Measurements from ENCODE around the gene TRPM8. TPM values are rescaled to one million over a fixed set of nuclear protein-coding genes. Genes with fewer than 3 reads are reported as not detected.

The TRPM8 gene
- total and polyA plus RNA-seq, 2 experiments from 2014 or later = 0.11 to 0.14 TPM

DNA sequence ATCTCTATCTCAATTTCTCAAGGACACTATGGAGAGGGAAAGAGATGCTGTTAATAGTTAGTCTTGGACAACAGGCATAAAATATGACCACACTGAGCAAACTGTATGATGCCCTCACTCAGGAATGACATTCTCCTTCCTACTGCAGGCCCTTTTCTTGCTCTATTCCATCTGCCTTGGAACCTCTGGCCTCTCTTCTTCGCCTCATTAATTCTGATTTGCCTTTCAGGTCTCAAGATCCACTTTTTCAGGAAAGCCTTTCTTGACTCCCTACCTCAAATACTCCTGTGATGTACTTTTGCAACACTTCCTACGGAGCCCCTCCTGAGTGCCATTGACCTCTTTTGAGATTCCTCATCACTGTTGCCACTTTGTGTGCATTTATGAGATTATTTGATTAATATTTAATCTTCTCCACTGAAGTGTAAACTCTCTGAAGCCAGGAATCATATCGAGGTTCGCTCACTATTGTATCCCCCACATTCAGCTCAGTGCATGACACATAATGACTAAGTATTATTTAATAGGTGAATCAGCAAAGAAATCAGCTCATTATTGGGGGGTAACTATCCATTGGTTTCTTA, 112.1 kb downstream of the TRPM8 start (continued):
- TF ChIP-seq, protein P1, sequence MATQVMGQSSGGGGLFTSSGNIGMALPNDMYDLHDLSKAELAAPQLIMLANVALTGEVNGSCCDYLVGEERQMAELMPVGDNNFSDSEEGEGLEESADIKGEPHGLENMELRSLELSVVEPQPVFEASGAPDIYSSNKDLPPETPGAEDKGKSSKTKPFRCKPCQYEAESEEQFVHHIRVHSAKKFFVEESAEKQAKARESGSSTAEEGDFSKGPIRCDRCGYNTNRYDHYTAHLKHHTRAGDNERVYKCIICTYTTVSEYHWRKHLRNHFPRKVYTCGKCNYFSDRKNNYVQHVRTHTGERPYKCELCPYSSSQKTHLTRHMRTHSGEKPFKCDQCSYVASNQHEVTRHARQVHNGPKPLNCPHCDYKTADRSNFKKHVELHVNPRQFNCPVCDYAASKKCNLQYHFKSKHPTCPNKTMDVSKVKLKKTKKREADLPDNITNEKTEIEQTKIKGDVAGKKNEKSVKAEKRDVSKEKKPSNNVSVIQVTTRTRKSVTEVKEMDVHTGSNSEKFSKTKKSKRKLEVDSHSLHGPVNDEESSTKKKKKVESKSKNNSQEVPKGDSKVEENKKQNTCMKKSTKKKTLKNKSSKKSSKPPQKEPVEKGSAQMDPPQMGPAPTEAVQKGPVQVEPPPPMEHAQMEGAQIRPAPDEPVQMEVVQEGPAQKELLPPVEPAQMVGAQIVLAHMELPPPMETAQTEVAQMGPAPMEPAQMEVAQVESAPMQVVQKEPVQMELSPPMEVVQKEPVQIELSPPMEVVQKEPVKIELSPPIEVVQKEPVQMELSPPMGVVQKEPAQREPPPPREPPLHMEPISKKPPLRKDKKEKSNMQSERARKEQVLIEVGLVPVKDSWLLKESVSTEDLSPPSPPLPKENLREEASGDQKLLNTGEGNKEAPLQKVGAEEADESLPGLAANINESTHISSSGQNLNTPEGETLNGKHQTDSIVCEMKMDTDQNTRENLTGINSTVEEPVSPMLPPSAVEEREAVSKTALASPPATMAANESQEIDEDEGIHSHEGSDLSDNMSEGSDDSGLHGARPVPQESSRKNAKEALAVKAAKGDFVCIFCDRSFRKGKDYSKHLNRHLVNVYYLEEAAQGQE (IDR thresholded peaks at IDR 0.05; ENCODE audit: unreplicated experiment) = no peak
- no peak for TF ChIP-seq ZNF331 (CRISPR knock-in tag; IDR thresholded peaks at IDR 0.05; ENCODE audit: low read depth)
- TF ChIP-seq, protein P2, sequence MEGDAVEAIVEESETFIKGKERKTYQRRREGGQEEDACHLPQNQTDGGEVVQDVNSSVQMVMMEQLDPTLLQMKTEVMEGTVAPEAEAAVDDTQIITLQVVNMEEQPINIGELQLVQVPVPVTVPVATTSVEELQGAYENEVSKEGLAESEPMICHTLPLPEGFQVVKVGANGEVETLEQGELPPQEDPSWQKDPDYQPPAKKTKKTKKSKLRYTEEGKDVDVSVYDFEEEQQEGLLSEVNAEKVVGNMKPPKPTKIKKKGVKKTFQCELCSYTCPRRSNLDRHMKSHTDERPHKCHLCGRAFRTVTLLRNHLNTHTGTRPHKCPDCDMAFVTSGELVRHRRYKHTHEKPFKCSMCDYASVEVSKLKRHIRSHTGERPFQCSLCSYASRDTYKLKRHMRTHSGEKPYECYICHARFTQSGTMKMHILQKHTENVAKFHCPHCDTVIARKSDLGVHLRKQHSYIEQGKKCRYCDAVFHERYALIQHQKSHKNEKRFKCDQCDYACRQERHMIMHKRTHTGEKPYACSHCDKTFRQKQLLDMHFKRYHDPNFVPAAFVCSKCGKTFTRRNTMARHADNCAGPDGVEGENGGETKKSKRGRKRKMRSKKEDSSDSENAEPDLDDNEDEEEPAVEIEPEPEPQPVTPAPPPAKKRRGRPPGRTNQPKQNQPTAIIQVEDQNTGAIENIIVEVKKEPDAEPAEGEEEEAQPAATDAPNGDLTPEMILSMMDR (conservative IDR thresholded peaks at IDR 0.05; ENCODE audit: low read depth in 2 of 2) = no peak
- TF ChIP-seq, protein P3, sequence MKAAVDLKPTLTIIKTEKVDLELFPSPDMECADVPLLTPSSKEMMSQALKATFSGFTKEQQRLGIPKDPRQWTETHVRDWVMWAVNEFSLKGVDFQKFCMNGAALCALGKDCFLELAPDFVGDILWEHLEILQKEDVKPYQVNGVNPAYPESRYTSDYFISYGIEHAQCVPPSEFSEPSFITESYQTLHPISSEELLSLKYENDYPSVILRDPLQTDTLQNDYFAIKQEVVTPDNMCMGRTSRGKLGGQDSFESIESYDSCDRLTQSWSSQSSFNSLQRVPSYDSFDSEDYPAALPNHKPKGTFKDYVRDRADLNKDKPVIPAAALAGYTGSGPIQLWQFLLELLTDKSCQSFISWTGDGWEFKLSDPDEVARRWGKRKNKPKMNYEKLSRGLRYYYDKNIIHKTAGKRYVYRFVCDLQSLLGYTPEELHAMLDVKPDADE (IDR thresholded peaks at IDR 0.05) = no peak
- TF ChIP-seq CREB1 (CRISPR knock-in tag; IDR thresholded peaks at IDR 0.05; ENCODE audit: low read depth) = no peak
- no peak for TF ChIP-seq POLR2AphosphoS5 (IDR thresholded peaks at IDR 0.05; ENCODE audit: low read depth)
- no peak for TF ChIP-seq EZH2 (IDR thresholded peaks at IDR 0.05; ENCODE audit: low read depth, unreplicated experiment)

DNA sequence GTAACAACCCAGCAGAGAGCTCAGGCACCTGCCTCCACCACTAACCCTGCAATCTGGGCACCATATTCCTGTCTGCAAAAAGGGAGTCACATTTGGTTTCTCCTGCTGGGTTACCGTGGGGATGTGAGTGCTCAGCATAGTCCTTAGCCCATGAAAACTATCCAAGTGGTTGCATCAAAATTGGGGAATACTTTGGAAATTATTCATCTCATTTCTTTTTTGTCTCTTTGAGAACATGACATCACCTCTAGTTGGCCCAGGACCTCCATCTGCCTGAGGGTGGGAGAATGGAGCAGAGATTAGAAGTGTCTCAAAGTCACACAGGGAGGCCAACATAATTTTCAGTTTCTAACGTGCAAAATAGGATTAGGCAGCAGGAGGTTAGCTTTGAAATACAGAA, 114.0 kb downstream of the TRPM8 start:
- DNase-seq (ENCODE audit: low spot score) = no peak
- H3K4me1 Mint-ChIP-seq = no peaks in the 10 kb centered on the region; the same call in 1 of the 3 replicates
- H3K27me3 Mint-ChIP-seq (ENCODE audit: insufficient read depth, low read depth, poor library complexity) = no peaks in the 10 kb centered on the region
- TF ChIP-seq EZH2 (IDR thresholded peaks at IDR 0.05; ENCODE audit: low read depth, unreplicated experiment) = no peak
- TF ChIP-seq, protein P1 (IDR thresholded peaks at IDR 0.05; ENCODE audit: unreplicated experiment) = no peak
- no peak for TF ChIP-seq EZH2phosphoT487 (IDR thresholded peaks at IDR 0.05; ENCODE audit: unreplicated experiment)
- no peak for TF ChIP-seq JUNB (IDR thresholded peaks at IDR 0.05; ENCODE audit: unreplicated experiment)

More for the DNA sequence above, 114.0 kb downstream of the TRPM8 start:
- no peak overlapping the region for H2AFZ ChIP-seq
- no peak overlapping the region for H3K4me3 Mint-ChIP-seq
- H3K4me3 ChIP-seq = no peak overlapping the region
- H3K79me2 ChIP-seq (replicated peaks; ENCODE audit: insufficient read depth) = no peaks in the 10 kb centered on the region
- H4K20me1 ChIP-seq (replicated peaks; ENCODE audit: insufficient read depth) = no peaks in the 10 kb centered on the region
- no peak overlapping the region for H3K27ac Mint-ChIP-seq
- H3K36me3 ChIP-seq (ENCODE audit: insufficient read depth) = no peaks in the 10 kb centered on the region
- H3K4me2 ChIP-seq = no peak overlapping the region
- no peaks in the 10 kb centered on the region for H3F3A ChIP-seq (replicated peaks; ENCODE audit: low read depth)
- no peak overlapping the region for H3K27ac ChIP-seq (ENCODE audit: low read depth)
- no peaks in the 10 kb centered on the region for H3K27me3 ChIP-seq (ENCODE audit: insufficient read depth)
- no peaks in the 10 kb centered on the region; the same call in 2 of the 3 replicates for H3K9me3 Mint-ChIP-seq
- H3K36me3 Mint-ChIP-seq (ENCODE audit: low read depth) = no peaks in the 10 kb centered on the region
- no peak for ATAC-seq
- no peaks in the 10 kb centered on the region for H3K9me2 ChIP-seq (ENCODE audit: insufficient read depth)
- no peaks in the 10 kb centered on the region for H3K4me1 ChIP-seq (ENCODE audit: insufficient read depth)

Measured in GM23338 (cell line).